ENCODE data around the gene GALNT14. TPM values are rescaled to one million over a fixed set of nuclear protein-coding genes. Genes with fewer than 3 reads are reported as not detected.

Gene GALNT14
- total and polyA plus RNA-seq, 4 donors = 0.85 to 2.8 (median 2.4) TPM

DNA sequence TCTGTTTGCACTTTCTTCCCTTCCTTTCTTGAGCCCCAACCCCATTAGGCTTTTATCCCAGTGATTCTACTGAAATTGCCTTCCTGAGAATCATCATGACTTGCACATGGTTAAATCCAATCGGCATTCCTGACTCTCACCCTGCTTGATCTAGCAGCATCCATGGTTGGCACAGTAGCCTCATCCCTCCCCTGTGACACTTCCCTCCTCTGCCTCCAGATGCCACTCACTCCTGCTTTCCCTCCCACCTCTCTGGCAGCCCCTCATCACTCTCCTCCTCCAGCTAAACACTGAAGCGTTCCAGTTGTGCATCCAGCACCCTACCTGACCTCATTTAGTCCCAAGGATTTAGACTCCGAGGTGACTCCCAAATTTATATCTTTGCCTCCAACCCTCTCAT lies 114.7 kb downstream of the GALNT14 start:
- Histone ChIP-seq H3K27ac (ENCODE audit: low read depth in 1 of 2, low read length in 1 of 2) (no peak overlapping the region), H3K36me3 (ENCODE audit: control insufficient read depth in 4 of 4, insufficient read depth in 4 of 4, low read length in 4 of 4) (no peaks in the 10 kb centered on the region), H3K4me3 (no peak overlapping the region), H3K4me1 (ENCODE audit: control insufficient read depth in 5 of 5, insufficient read depth in 5 of 5, low read length in 5 of 5) (no peaks in the 10 kb centered on the region), H3K27me3 (ENCODE audit: control insufficient read depth in 3 of 3, insufficient read depth in 3 of 3, low read length in 2 of 3) (no peaks in the 10 kb centered on the region), H3K9me3 (ENCODE audit: control insufficient read depth in 4 of 4, insufficient read depth in 3 of 4, low read length in 3 of 4) (no peaks in the 10 kb centered on the region), H3K9ac (ENCODE audit: insufficient read depth in 1 of 2, low read length in 2 of 2) (no peak overlapping the region)
- TF ChIP-seq, protein P1, sequence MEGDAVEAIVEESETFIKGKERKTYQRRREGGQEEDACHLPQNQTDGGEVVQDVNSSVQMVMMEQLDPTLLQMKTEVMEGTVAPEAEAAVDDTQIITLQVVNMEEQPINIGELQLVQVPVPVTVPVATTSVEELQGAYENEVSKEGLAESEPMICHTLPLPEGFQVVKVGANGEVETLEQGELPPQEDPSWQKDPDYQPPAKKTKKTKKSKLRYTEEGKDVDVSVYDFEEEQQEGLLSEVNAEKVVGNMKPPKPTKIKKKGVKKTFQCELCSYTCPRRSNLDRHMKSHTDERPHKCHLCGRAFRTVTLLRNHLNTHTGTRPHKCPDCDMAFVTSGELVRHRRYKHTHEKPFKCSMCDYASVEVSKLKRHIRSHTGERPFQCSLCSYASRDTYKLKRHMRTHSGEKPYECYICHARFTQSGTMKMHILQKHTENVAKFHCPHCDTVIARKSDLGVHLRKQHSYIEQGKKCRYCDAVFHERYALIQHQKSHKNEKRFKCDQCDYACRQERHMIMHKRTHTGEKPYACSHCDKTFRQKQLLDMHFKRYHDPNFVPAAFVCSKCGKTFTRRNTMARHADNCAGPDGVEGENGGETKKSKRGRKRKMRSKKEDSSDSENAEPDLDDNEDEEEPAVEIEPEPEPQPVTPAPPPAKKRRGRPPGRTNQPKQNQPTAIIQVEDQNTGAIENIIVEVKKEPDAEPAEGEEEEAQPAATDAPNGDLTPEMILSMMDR (IDR thresholded peaks at IDR 0.05; ENCODE audit: control extremely low read depth, extremely low read depth) = no peak
- no peak for DNase-seq
- no peak for ATAC-seq (ENCODE audit: insufficient read depth, low FRiP score)
- 82 to 93% methylated on average over 3 of the region's 3 CpGs for WGBS, 2 donors

DNA sequence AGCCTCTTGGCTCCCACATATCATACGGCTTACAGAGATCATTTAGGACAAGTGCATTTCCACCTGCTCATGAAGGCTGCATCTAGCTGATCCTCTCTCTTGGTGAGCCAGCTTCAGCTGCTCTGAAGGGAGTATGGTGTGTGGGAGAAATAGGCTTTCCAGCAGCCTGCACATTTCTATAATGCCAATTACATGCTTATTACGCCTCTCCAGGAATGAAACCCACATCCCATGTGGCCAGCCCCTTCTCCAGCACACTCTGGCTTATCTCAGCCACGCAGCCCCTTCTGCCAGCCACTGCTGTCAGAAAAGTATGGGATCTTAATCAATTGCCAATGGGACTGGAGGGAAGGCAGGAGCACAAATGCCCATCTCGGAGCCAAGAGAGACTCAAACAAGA lies 117.5 kb downstream of the GALNT14 start:
- H3K27me3 ChIP-seq (ENCODE audit: control insufficient read depth in 3 of 3, insufficient read depth in 3 of 3, low read length in 2 of 3) = no peaks in the 10 kb centered on the region
- H3K4me1 ChIP-seq (ENCODE audit: control insufficient read depth in 5 of 5, insufficient read depth in 5 of 5, low read length in 5 of 5) = no peaks in the 10 kb centered on the region
- no peaks in the 10 kb centered on the region for H3K9me3 ChIP-seq (ENCODE audit: control insufficient read depth in 4 of 4, insufficient read depth in 3 of 4, low read length in 3 of 4)
- no peak overlapping the region for H3K4me3 ChIP-seq
- TF ChIP-seq, protein P1 (IDR thresholded peaks at IDR 0.05; ENCODE audit: control extremely low read depth, extremely low read depth) = no peak
- H3K36me3 ChIP-seq (ENCODE audit: control insufficient read depth in 4 of 4, insufficient read depth in 4 of 4, low read length in 4 of 4) = no peaks in the 10 kb centered on the region
- no peak overlapping the region for H3K27ac ChIP-seq (ENCODE audit: low read depth in 1 of 2, low read length in 1 of 2)
- WGBS, 2 donors = 84 to 93% methylated on average over 4 of the region's 4 CpGs
- ATAC-seq (ENCODE audit: insufficient read depth, low FRiP score) = no peak
- DNase-seq = no peak
- no peak overlapping the region for H3K9ac ChIP-seq (ENCODE audit: insufficient read depth in 1 of 2, low read length in 2 of 2)

DNA sequence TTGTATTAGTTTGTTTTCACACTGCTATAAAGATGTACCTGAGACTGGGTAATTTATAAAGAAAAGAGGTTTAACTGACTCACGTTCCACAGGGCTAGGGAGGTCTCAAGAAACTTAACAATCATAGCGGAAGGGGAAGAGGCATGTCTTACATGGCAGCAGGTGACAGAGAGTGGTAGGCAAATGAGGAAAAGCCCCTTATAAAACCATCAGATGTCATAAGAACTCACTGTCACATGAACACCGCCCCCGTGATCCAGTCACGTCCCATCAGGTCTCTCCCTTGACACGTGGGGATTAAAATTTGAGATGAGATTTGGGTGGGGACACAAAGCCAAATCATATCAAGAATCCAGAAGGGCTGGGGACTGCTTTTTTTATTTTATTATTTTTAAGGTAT lies 120.0 kb downstream of the GALNT14 start:
- WGBS, 2 donors = 91 to 96% methylated on average over 6 of the region's 6 CpGs

DNA sequence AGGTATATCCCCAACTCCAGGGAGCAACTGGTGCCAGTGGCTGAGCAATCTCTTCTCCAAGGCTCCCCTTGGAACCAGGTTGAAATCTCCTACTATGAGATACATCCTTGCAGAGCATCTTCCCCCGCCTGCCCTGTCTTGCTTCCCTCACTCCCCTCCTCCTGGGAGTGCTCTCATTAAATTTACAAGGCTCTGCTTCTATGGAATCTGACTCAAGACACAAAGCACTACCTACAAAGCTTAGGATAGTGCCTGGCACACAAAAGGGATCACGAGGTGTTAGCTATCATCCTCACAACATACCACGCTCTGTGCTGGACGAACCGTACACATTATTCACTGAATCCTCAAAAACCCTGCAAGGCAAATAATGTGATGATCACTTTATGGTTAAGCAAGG lies 121.6 kb downstream of the GALNT14 start:
- H3K9ac ChIP-seq (ENCODE audit: insufficient read depth in 1 of 2, low read length in 2 of 2) = no peak overlapping the region
- no peaks in the 10 kb centered on the region for H3K9me3 ChIP-seq (ENCODE audit: control insufficient read depth in 4 of 4, insufficient read depth in 3 of 4, low read length in 3 of 4)
- no peak overlapping the region for H3K4me3 ChIP-seq
- H3K36me3 ChIP-seq (ENCODE audit: control insufficient read depth in 4 of 4, insufficient read depth in 4 of 4, low read length in 4 of 4) = no peaks in the 10 kb centered on the region
- no peaks in the 10 kb centered on the region for H3K27me3 ChIP-seq (ENCODE audit: control insufficient read depth in 3 of 3, insufficient read depth in 3 of 3, low read length in 2 of 3)
- WGBS, 2 donors = 92 to 94% methylated on average over 5 of the region's 5 CpGs
- DNase-seq (no peak), ATAC-seq (ENCODE audit: insufficient read depth, low FRiP score) (no peak)
- no peak overlapping the region for H3K27ac ChIP-seq (ENCODE audit: low read depth in 1 of 2, low read length in 1 of 2)
- H3K4me1 ChIP-seq (ENCODE audit: control insufficient read depth in 5 of 5, insufficient read depth in 5 of 5, low read length in 5 of 5) = no peaks in the 10 kb centered on the region
- TF ChIP-seq, protein P1 (IDR thresholded peaks at IDR 0.05; ENCODE audit: control extremely low read depth, extremely low read depth) = no peak

More for the DNA sequence above, 120.0 kb downstream of the GALNT14 start:
- H3K36me3 ChIP-seq (ENCODE audit: control insufficient read depth in 4 of 4, insufficient read depth in 4 of 4, low read length in 4 of 4) = no peaks in the 10 kb centered on the region
- no peak overlapping the region for H3K4me3 ChIP-seq
- no peaks in the 10 kb centered on the region for H3K4me1 ChIP-seq (ENCODE audit: control insufficient read depth in 5 of 5, insufficient read depth in 5 of 5, low read length in 5 of 5)
- H3K27ac ChIP-seq (ENCODE audit: low read depth in 1 of 2, low read length in 1 of 2) = no peak overlapping the region
- no peak overlapping the region for H3K9ac ChIP-seq (ENCODE audit: insufficient read depth in 1 of 2, low read length in 2 of 2)
- ATAC-seq (ENCODE audit: insufficient read depth, low FRiP score) (no peak), DNase-seq (no peak)
- no peaks in the 10 kb centered on the region for H3K27me3 ChIP-seq (ENCODE audit: control insufficient read depth in 3 of 3, insufficient read depth in 3 of 3, low read length in 2 of 3)
- TF ChIP-seq, protein P1 (IDR thresholded peaks at IDR 0.05; ENCODE audit: control extremely low read depth, extremely low read depth) = no peak
- no peaks in the 10 kb centered on the region for H3K9me3 ChIP-seq (ENCODE audit: control insufficient read depth in 4 of 4, insufficient read depth in 3 of 4, low read length in 3 of 4)
